NCI-H2107 treated with DMSO at 0.1 percent for 48 hours (cell line): ENCODE measurements around the gene OR2V2.
A peak's percentile ranks its signal among the peaks of the same experiment; 100 is the strongest.
"Not testable (repeated sequence)": the region's sequence is repeated elsewhere in the genome, so short reads cannot be mapped to it uniquely, and the experiment has no call there.

Experiments used
- DNase-seq: peaks from one replicate; lab custom pipeline; 2025; ENCODE audit not compliant: unreplicated experiment; lab: John Stamatoyannopoulos, UW

The OR2V2 gene

GRCh38 chr5:181142054-181142453 lies 5.3 kb upstream of the OR2V2 start:
- DNase-seq, result no peak

- DNase-seq, result no peak
Observed at GRCh38 chr5:181145133-181145532, 2.3 kb upstream of the OR2V2 start.

- no peak for DNase-seq
Observed at GRCh38 chr5:181149355-181149754, 2.0 kb downstream of the OR2V2 start.

GRCh38 chr5:181149806-181150733 lies 2.7 kb downstream of the OR2V2 start:
- DNase-seq, result no peak

GRCh38 chr5:181151146-181151545 lies 3.8 kb downstream of the OR2V2 start:
- no peak for DNase-seq

- DNase-seq, result no peak
Observed at GRCh38 chr5:181152406-181152805, 5.0 kb downstream of the OR2V2 start.

- no peak for DNase-seq
Observed at GRCh38 chr5:181153814-181154213, 6.4 kb downstream of the OR2V2 start.

GRCh38 chr5:181156758-181157157 lies 9.4 kb downstream of the OR2V2 start:
- no peak for DNase-seq

- DNase-seq, result no peak
Observed at GRCh38 chr5:181158869-181159268, 11.5 kb downstream of the OR2V2 start.

- peak; percentile 43 for DNase-seq
Observed at GRCh38 chr5:181159286-181160151, 12.1 kb downstream of the OR2V2 start.

GRCh38 chr5:181160152-181160754 lies 12.9 kb downstream of the OR2V2 start:
- no peak for DNase-seq

- not testable (repeated sequence) for DNase-seq
Observed at GRCh38 chr5:181160755-181161533, 13.6 kb downstream of the OR2V2 start.

- no peak for DNase-seq
Observed at GRCh38 chr5:181161534-181162175, 14.3 kb downstream of the OR2V2 start.

- DNase-seq, result no peak
Observed at GRCh38 chr5:181163487-181164075, 16.2 kb downstream of the OR2V2 start.

- DNase-seq, result no peak
Observed at GRCh38 chr5:181164076-181164952, 16.9 kb downstream of the OR2V2 start.

GRCh38 chr5:181166812-181167733 lies 19.7 kb downstream of the OR2V2 start:
- DNase-seq, result no peak

GRCh38 chr5:181167814-181168488 lies 20.6 kb downstream of the OR2V2 start:
- DNase-seq, result no peak
